ENCODE results near the gene LAMA5. TPM values are rescaled to one million over a fixed set of nuclear protein-coding genes. Genes with fewer than 3 reads are reported as not detected.

The LAMA5 gene
- total and polyA plus RNA-seq, 2 donors (not counting 1 experiment from before 2014, with no cell fraction given): 52.9 to 83.5 TPM

DNA sequence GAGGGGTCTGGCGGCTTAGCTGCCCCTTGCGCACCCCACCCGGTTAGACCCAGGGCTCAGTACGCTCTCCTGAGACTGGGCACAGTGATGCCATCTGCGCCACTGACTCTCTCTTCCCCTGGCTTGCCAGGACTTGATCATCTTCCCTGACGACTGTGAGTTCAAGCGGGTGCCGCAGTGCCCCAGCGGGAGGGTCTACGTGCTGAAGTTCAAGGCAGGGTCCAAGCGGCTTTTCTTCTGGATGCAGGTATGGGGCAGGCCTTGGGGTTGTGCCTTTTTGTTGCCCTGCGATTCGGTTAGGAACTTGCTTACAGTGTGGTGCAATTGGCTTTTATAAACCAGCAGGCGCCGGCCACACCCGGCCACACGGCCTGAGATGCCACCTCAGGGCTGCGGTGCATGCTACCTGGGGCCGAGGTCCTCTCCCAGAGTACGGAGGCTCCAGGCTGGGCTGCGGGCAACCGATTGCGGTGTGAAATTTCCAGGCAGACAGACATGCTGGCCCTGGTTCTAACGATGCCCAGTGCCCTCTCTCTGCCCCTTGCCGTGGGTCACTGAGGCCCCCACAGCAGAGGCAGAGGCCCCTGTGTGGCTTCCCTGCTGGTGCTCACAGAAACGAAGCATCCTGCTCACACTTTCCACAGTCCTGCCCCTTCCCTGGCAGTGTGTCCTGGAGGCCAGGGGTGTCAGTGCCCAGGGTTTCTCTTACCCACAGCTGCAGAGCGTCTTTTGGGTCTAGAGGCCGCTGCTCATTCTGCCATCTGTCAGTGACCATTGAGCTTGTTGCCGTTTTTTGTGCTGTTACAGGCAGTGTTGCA lies 62.6 kb downstream of the LAMA5 start:
- H3K9ac ChIP-seq (ENCODE audit: low read length): peak overlapping the region; percentile 87
- H3K4me3 ChIP-seq (ENCODE audit: control extremely low read depth in 1 of 5, extremely low read depth in 1 of 5, insufficient read depth in 1 of 5, low read depth in 2 of 5, low read length in 4 of 5): peak overlapping the region in 3 of 5 experiments; percentile 70 to 88 (median 83)
- H3K4me1 Mint-ChIP-seq: peaks cover 23% of the 10 kb centered on the region
- H3K79me2 ChIP-seq (ENCODE audit: control insufficient read depth, insufficient read depth, low read length): peaks cover 34% of the 10 kb centered on the region
- peaks cover 56% of the 10 kb centered on the region for H4K20me1 ChIP-seq (ENCODE audit: control insufficient read depth, insufficient read depth, low read length, poor library complexity, severe bottlenecking)
- peak overlapping the region; percentile 100 for H3K4me2 ChIP-seq (replicated peaks; ENCODE audit: low read depth, low read length, poor library complexity, severe bottlenecking)
- H3K9me3 ChIP-seq (ENCODE audit: control extremely low read depth in 1 of 3, control insufficient read depth in 2 of 3, insufficient read depth in 1 of 3, low read length in 2 of 3): no peaks in the 10 kb centered on the region
- peaks cover 15 to 29% of the 10 kb centered on the region in 2 donors for H3K4me1 ChIP-seq (ENCODE audit: control insufficient read depth in 2 of 2, insufficient read depth in 2 of 2, low read length in 2 of 2)
- DNase-seq (no peak), ATAC-seq (ENCODE audit: low read depth) (no peak)
- H3K9me3 Mint-ChIP-seq (ENCODE audit: insufficient read depth): no peaks in the 10 kb centered on the region
- intact Hi-C loops (cut with micrococcal nuclease): loop anchor here (5.0 to 10.0 kb wide), 4 partner anchors 122 to 503 kb away; partner anchors contain the start of genes MTG2 and SLCO4A1
- H3K27me3 ChIP-seq (replicated peaks in 1 of 4; ENCODE audit: control extremely low read depth in 1 of 4, control insufficient read depth in 3 of 4, insufficient read depth in 4 of 4, low read length in 3 of 4): no peaks in the 10 kb centered on the region
- WGBS (ENCODE audit: insufficient coverage): 94% methylated on average over 29 of the region's 29 CpGs
- H3K27ac ChIP-seq (ENCODE audit: low read length in 2 of 2): peak overlapping the region in 1 of 2 donors; percentile 74
- ChIA-PET POLR2A (interaction anchor here (1.5 kb wide), 1 partner anchor 33 kb away, joined by 4 read pairs; no protein-coding TSS in a partner anchor), CTCF (interaction anchor here (1.9 to 9.2 kb wide), 2 partner anchors 64 to 78 kb away, joined by 5 to 81 read pairs; no protein-coding TSS in a partner anchor)
- H3K36me3 ChIP-seq (replicated peaks in 1 of 2; ENCODE audit: control extremely low read depth in 1 of 2, control insufficient read depth in 1 of 2, extremely low read depth in 1 of 2, insufficient read depth in 2 of 2, low read length in 1 of 2): peaks cover 0 to 50% of the 10 kb centered on the region in 2 experiments
- no peak overlapping the region for H2AFZ ChIP-seq (ENCODE audit: insufficient read depth, low read depth, low read length, poor library complexity, severe bottlenecking)
- peak overlapping the region; percentile 87 for H3K4me3 Mint-ChIP-seq
- no peaks in the 10 kb centered on the region for H3K27me3 Mint-ChIP-seq
- peak overlapping the region; percentile 65 for H3K27ac Mint-ChIP-seq
- TF ChIP-seq, protein P1, sequence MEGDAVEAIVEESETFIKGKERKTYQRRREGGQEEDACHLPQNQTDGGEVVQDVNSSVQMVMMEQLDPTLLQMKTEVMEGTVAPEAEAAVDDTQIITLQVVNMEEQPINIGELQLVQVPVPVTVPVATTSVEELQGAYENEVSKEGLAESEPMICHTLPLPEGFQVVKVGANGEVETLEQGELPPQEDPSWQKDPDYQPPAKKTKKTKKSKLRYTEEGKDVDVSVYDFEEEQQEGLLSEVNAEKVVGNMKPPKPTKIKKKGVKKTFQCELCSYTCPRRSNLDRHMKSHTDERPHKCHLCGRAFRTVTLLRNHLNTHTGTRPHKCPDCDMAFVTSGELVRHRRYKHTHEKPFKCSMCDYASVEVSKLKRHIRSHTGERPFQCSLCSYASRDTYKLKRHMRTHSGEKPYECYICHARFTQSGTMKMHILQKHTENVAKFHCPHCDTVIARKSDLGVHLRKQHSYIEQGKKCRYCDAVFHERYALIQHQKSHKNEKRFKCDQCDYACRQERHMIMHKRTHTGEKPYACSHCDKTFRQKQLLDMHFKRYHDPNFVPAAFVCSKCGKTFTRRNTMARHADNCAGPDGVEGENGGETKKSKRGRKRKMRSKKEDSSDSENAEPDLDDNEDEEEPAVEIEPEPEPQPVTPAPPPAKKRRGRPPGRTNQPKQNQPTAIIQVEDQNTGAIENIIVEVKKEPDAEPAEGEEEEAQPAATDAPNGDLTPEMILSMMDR (IDR thresholded peaks at IDR 0.05): no peak
- no peak for TF ChIP-seq EZH2 (IDR thresholded peaks at IDR 0.05; ENCODE audit: borderline replicate concordance, insufficient read depth, low read depth, low read length, poor library complexity, severe bottlenecking)

Measured in B cell (primary cell).